ENCODE results near the gene EPHA4.

EPHA4 gene

DNA sequence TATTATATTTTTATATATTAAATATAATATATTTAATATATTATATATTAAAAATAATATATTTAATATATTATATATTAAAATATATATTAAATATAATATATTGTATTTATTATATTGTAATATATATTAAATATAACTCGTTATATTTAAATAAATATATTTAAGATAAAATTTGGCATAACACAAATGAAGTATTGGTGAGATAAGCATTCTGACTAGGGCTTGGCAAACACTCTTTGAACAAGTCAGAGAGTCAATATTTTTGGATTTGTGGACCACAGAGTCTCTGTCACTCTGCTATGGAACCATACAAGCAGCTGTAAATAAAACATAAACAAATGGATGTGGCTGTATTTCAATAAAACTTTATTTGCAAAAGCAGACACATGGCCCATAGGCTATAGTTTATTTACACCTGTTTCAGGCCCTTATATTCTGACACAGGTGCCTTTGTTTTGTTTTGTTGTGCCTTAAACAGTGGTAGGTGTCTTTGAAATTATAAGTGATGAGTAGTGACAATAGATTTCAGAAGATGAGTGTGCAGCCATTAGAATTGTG lies 190.1 kb downstream of the EPHA4 start:
- DNase-seq, result no peak

DNA sequence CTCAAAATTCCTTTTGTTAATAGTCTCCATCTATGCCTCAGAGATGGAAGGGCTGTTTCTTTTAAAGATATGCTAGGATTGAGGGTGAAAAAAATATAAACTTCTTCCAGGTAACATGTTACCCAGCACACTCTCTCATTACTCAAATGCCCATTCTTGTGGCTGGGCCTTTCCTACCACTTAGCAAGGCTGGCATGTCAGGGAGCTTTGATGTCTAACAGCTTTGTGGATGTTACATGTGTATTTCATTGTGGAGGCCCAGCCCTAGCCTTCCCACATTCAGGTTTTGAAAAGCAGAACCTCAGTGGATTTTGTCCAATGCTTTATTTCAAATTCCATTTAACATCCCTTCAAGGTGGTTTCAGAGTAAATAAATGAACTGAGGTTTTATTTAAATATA lies 191.4 kb downstream of the EPHA4 start:
- no peak for DNase-seq

DNA sequence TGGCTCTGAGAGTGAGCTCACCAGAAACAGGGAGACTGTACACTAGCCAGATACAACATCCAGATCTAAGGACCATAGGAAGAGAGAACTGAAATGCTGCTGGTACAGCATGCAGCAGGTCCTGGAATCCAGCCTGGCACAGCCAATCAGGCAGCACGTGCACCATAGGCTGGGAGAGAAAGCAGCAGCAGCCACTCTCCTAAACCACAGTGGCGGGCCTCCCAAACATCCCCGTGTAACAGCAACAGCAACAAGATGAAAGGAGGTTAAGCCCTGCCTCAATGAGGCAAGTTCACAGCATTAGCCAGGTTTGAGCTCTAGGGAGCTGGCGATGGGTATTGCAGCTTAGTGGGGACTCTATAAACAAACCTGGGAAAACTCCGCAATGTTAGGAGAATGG lies 192.0 kb downstream of the EPHA4 start:
- no peak for DNase-seq

DNA sequence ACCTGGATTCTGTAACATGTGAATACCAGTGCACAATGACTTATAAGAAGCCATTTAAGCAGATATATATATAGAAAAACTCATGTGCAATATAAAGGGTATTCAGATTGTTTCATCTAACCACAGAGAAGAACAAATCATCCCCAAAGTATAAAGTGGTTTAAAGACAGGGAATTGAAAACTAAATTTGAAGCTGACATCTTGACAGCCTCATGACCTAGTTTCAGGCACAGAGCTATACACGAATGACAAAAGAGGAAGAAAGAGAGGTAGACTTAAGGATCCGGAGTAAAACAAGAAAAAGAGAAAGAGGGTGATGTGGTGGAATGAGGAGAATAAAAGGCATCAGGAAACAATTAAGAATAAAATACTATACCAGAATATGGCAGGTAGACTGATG lies 194.5 kb downstream of the EPHA4 start:
- DNase-seq, result no peak

DNA sequence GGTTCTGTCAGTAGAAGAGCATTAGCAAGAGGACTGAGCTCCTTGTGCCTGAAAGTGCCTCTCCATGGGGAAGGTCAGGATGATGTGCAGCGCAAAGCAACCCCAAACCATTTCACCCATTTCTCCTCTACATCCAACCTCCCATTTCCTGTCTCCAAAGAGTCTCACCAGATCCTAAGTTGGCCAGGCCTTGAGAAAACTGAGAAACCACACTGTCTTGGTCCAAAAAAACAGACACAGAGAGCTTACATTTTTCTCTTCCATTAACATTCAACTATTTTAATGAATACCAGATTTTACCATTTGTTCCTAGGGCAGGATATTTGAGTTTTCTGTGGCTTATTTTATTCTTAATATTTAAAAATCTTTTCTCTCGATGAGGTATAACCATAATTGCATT lies 195.0 kb downstream of the EPHA4 start:
- DNase-seq, result no peak

DNA sequence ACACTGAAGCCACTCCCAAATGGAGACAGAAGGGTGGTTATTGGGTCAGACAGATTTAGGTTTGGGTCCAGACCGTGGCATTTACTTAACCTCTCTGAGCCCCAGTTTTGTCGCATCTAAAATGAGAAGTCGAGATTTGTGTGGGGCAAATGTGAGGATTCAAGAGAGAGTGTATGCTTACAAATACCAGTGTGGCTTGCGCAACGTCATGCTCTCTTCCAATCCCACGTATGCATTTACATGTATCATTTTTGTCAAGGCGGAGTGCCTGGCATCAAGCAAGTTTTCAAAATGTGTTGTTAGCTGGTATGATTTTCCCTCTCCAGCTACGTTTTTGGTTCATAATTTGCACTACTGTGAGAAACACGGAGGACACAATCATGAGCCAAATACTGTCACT lies 197.9 kb downstream of the EPHA4 start:
- no peak for DNase-seq

DNA sequence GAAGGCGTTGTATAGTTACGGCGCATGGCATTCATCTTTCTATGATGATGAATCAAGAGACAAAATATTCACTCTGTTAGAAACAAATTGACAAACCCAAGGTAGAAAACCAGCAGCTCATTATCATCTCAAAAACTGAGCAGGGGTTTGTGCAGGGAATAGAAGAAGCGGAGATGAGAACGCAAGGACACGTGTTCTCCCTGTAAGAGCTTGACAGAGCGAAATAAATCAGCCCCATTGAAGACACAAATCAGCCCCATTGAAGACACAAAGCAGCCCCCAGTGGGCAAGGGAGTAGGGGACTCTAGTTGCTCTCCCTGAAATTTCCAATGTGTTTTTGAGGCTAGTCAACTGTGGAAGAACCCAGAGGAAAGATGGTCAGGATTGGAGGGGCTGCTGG lies 199.2 kb downstream of the EPHA4 start:
- DNase-seq, result no peak

DNA sequence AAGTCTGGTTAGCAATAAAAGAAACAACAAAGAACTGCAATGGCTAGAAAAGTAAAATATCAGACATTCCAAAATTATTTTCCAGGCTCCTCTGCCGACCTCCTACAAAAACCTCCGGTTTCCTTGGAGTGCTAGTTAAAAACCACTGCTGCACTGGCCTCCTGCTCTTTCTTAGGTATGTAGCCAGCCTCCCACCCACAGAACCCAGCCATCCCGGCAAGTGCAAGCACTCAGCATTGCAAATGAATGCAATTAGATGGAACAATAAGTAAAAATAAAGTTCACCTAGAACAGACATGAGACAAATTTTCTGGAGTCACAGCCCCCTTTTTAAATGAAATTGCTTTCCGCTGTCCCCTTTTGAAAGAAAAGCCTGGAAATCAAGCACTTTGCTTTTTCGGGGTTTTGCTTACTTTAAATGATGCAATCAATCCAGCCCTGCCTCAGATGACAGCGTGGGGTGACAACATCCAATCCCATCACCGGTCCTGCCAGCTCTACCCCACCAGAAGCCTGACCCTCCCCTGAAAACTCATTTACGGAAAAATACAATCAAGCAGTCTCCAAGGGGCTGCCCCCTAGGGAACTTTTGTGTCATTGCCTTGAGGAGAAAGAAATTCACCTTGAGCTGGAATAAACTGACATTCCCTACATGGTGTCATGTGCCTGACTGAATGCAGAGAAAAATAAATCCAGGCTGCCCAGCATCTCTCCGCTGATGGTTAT lies 199.8 kb downstream of the EPHA4 start:
- DNase-seq, result no peak

DNA sequence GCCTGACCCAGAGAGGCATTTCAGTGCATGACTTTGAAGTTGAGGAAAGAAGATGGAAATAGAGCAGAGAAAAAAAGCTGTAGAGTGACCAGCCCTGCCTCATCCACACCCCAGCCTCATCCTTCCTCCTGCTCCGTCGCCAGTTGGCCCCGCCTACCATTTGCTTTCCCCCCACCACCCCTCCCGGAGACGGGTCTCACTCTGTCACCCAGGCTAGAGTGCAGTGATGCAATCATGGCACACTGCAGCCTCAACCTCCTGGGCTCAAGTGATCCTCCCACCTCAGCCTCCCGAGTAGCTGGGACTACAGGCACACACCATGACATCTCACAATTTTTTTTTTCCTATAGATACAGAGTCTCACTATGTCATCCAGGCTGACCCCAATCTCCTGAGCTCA lies 200.8 kb downstream of the EPHA4 start:
- no peak for DNase-seq

DNA sequence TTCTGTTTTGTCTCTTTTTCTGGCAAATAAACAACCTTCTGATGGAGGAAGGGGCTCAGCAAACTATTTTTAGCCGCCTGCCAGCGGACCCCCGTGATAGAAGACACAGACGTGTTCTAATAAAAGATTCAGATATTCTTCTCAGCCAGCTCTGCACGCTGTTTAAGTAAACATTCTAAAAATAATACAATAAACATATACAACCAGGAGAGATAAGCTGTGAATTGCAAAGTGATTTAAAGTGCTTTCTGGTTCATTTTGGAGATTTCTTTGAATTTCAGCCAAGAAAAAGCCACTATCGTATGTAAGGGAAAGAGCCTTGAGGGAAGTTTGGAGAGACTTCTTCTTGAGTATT lies 201.3 kb downstream of the EPHA4 start:
- no peak for DNase-seq

DNA sequence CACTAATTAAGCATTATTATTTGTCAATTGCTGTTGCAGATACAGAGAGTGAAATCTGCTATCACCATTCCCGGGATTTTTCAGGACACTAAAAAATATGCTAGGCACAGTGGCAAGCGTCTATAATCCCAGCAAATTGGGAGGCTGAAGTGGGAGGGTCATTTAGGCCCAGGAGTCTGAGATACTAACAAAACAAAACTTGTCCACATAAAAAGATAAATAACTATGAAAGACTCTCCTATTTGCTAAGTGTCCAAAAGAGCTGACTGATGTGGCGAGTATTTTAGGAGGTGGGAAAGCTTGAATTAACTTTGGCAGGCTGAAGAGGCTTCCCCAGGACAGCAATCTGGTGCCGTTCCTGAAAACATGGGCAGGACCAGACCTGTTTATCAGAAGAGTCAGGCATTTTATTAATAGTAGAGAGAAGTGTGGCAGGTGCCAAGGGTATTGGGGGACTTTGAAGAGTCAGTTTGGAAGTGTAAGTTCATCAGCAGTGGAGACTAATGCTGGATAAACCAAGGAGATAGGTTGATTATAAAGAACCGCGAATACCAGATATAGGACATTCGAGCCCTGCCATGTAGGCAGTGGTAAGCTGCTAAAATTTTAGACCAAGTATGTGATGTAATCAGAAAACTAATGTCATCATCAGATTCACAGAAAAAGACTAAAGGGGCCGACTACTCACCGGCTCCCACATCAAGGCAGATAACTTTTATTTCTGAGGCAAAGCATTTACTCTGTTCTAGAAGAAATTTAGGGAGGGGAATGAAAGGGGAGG lies 201.8 kb downstream of the EPHA4 start:
- no peak for DNase-seq

Data from NCI-H510A (cell line).